ENCODE measurements around the gene CACNG7.
"Not testable (repeated sequence)": the region's sequence is repeated elsewhere in the genome, so short reads cannot be mapped to it uniquely, and the experiment has no call there.

Gene CACNG7

GRCh38 chr19:53906211-53907192 lies 2.6 kb upstream of the CACNG7 start:
- DNase-seq (ENCODE audit: low read depth): no peak

DNA sequence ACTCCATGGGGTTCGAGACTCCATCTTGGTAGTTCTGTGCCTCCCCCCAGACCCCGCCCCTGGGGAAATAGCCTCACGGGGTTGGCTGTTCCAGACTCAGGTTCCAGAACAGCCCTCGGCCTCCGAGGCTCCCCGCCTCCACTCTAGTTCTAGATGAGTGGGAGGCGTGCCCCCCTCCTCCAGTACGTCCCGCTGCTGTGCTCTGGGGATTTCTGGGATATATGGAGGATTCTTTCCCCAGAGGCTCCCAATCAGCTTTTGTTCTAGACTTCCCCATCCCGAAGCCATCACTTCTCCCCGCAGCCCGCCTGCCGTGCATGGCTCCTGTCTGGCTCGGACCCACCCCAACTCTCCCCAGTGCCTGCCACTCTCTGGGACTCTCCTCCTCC lies 1.9 kb upstream of the CACNG7 start:
- DNase-seq (ENCODE audit: low read depth): no peak

DNA sequence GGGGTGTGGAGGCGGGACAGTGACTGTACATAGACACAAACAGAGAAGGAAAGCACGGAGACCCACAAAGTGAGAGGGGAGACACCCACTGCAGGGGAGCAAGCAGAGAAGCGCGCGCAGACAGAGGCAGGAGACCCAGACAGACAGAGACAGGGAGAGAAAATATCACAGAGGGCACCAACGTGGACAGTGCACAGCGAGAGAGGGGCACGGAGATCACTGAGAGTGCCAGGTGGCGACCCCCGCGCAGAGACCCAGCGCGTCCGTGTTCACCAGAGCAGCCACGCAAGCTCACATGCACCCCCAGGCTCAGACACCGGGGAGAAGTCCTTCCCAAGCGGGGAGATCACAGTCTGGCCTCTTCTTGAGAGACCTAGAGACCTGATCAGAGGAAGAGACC lies 1.4 kb upstream of the CACNG7 start:
- DNase-seq (ENCODE audit: low read depth): no peak

GRCh38 chr19:53908106-53908934 lies 758 bp upstream of the CACNG7 start:
- no peak for DNase-seq (ENCODE audit: low read depth)

- no peak for DNase-seq (ENCODE audit: low read depth)
Measured at GRCh38 chr19:53909471-53910169, 542 bp downstream of the CACNG7 start.

DNA sequence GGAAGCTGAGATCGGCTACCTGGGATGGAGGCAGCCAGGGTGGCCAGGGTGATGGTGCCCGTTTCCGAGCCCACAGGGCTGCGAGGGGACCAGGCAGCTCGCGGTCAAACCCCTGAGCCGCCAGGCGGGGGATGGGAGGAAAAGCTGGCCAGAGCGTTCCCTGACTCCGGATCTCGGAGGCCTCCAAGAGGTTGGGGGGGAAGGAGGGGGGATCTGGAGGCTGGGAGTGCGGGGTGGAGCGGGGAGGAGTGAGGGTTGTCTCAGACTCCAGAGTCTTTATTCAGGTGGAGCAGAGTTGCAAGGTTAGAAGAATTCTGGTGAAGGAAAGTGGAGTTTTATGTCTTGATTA lies 1.1 kb downstream of the CACNG7 start:
- DNase-seq (ENCODE audit: low read depth): no peak

DNA sequence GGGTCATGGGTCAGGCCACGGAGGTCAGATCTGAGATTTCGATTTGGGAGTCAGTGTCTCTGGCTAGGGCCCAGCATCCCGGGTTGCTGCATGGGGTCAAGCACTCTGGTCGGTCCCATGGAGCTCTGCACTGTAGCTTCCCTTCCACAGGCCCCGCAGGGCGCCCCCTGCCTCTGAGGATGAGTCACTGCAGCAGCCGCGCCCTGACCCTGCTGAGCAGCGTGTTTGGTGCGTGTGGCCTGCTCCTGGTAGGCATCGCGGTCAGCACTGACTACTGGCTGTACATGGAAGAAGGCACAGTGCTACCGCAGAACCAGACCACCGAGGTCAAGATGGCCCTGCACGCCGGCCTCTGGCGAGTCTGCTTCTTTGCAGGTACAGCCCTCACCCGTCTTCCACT lies 3.6 kb downstream of the CACNG7 start:
- no peak for DNase-seq (ENCODE audit: low read depth)

DNA sequence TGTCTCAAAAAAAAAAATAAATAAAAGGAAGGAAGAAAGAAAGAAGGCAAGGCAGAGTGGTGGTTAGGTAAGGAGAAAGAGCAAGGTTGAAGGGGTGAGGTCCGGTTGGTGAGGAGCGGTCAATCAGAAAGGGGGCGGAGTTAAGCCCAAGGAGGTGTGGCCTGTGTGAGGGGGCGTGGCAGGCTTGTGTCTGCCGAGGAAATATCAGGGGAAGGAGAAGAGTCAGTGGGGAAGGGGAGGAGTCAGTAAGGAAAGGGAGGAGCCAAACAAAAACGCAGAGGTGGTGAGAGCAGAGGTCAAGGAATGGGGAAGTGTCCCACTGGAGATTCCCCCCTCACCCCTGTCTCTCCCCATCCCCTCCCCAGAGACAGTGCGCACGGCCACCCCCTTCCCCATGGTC lies 5.9 kb downstream of the CACNG7 start:
- no peak for DNase-seq (ENCODE audit: low read depth)

- no peak for DNase-seq (ENCODE audit: low read depth)
Measured at GRCh38 chr19:53916004-53916403, 6.9 kb downstream of the CACNG7 start.

DNA sequence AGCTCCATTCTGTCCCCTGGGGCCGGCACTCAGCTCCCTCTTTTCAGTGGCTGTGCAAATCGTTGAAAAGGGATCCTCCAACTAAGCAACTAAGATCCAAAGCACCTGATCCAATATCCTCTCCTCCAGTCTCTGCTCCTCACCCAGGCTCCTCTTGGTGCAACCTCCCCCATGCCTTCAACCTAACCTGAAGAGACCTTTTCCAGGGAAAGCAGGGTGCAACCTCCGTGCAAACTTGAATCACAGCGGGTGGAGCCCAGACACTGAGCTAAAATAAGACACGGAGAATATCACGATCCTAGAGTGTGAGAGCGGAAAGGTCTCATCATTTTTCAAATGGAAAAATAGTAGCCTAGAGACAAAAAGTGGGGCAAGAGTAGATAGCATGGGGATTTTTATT lies 8.3 kb downstream of the CACNG7 start:
- no peak for DNase-seq (ENCODE audit: low read depth)

DNA sequence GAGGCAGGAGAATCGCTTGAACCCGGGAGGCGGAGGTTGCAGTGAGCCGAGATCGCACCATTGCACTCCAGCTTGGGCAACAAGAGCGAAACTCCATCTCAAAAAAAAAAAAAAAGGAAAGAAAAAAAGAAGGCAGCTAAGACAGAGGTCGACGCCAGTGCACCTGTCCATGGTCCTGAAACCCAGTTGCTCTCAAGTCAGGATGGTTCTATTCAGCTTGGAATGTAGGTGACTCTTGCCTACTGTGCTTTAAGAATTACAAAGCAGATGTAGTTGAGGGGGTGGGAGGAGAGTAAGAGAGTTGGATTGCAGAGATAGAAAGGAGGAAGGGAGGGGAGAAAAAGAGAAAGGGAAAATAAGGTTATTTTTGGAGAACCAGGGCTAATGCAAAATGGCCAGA lies 18.7 kb downstream of the CACNG7 start:
- peak; percentile 28 for DNase-seq (ENCODE audit: low read depth)

DNA sequence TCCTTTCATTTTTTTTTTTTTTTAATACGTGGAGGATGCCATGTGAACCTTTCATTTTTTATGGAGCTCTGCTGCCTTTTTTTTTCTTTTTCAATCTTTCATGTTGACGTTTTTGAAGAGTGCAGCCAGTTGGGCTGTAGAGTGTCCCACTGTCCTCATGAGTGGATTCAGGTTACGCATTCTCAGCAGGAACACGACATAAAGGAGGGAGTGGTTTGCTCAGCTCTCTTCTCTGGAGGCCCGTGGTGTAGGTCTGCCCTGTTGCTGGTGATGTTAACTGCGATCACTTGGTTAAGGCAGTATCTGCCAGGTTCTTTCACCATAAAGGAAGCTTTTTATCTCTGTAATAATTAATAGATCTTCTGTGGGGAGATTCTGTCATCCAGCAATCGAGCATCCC lies 27.0 kb downstream of the CACNG7 start:
- no peak for DNase-seq (ENCODE audit: low read depth)

DNA sequence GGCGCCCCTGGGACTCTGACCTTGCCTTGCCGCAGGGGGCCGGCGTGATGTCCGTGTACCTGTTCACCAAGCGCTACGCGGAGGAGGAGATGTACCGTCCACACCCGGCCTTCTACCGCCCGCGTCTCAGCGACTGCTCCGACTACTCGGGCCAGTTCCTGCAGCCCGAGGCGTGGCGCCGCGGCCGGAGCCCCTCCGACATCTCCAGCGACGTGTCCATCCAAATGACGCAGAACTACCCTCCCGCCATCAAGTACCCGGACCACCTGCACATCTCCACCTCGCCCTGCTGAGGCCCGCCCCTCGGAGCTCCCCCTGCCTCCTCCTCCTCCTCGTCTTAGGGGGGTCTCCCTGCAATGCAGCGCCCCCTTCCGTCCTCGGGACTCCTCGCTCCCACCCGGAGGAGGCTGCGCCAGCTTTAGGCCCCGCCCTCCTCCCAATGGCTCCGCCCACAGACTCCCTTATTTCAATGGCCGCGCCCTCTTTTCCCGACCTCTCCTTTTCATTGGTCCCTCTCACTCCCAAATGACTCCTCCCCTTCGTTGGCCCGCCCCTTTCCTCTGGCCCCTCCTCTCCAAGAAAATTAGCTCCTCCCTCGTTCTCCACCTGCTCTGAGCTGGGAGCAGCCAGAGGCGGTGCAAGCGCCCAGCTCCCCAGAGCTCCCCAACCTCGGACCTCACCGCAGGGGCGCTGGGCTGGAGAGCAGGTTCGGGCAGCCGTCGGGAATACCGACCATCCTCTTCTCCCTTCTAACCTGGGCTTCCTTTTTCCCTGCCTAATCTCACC lies 33.1 kb downstream of the CACNG7 start:
- DNase-seq (ENCODE audit: low read depth): no peak

DNA sequence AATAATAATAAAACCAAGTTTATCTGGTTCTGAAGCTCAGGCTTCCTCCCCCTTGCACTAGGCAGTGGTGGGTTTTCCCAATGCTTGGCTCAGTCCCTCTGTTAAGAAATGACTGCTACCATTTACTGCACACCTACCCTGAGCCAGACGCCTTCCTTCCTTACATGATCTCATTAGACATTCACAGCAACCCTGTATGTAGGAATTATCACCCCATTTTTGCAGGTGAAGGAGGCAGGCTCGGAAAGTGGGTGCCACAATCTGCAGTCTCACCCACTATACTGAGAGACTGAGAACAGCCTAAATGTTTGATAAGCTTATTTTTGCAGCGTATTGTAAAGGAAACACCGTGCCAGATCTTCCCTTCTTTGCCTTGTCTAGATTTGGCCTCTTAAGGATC lies 35.3 kb downstream of the CACNG7 start:
- no peak for DNase-seq (ENCODE audit: low read depth)

DNA sequence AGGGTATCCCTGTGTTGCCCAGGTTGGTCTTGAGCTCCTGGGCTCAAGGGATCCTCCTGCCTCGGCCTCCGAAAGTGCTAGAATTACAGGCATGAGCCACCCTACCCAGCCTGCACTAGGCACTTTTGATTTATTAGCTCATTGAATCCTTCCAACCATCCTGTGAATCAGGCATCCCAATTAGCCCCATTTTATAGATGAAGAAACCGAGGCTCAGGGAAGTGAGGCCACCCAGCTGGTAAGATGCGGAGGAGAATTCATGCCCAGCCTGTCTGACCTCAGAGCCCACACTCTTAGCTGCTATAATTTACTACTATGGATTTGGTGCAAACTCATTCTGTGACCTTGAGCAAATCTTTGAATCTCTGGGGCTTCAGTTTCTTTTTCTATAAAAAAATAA lies 35.9 kb downstream of the CACNG7 start:
- DNase-seq (ENCODE audit: low read depth): no peak

GRCh38 chr19:53945441-53945840 lies 36.4 kb downstream of the CACNG7 start:
- no peak for DNase-seq (ENCODE audit: low read depth)

DNA sequence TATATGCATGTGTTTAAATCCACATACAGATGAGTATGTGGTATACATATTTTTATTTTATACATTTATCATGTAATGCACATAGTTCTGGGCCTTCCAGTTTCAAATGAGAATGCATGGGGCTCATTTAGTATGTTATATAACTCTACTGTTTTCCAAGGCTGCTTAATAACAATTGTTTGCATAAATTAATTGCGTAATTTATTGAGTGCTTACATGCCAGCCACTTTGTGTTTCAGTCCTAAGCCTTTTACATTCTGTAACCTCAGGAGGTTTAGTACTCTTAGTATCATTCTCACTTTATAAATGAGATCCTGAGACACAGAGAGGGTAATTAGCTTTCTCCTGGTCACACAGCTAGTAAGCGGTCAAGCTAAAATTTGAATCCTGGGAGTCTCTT lies 36.9 kb downstream of the CACNG7 start:
- DNase-seq (ENCODE audit: low read depth): no peak

DNA sequence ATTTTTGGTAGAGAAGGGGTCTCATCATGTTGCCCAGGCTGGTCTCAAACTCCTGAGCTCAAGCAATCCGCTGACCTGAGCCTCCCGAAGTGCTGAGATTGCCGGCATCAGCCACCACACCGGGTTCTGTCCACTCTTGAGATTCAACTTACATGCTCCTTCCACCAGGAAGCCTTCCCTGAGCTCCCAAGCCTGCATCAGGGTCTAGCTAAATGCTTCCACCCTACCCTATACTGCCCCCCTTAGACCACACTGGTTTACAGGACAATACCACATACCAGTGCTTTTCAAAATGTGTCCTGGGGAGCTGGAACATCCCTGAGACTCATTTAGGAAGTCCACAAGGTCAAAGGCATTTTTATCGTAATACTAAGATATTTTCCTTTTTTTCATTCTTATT lies 38.5 kb downstream of the CACNG7 start:
- no peak for DNase-seq (ENCODE audit: low read depth)

- DNase-seq (ENCODE audit: low read depth): not testable (repeated sequence)
Measured at GRCh38 chr19:53948611-53949010, 39.5 kb downstream of the CACNG7 start.

- DNase-seq (ENCODE audit: low read depth): no peak
Measured at GRCh38 chr19:53951436-53951835, 42.4 kb downstream of the CACNG7 start.

- no peak for DNase-seq (ENCODE audit: low read depth)
Measured at GRCh38 chr19:53951947-53952346, 42.9 kb downstream of the CACNG7 start.

GRCh38 chr19:53953383-53953782 lies 44.3 kb downstream of the CACNG7 start:
- no peak for DNase-seq (ENCODE audit: low read depth)
